Lower lobe of right lung (tissue), 2 donors: ENCODE results near the gene COL18A1. TPM values are rescaled to one million over a fixed set of nuclear protein-coding genes. Genes with fewer than 3 reads are reported as not detected.
A peak's percentile ranks its signal among the peaks of the same experiment; 100 is the strongest.

Source experiments
- ATAC-seq, 2 donors: fragments of 200-7000 bp; cut with Tn5 transposase; one replicate each; pipeline ENCODE4 v1.9.1; 2020 to 2022; ENCODE audit warnings: mild to moderate bottlenecking in 2 of 2, moderate library complexity in 2 of 2
- DNase-seq: peaks from one replicate; pipeline ENCODE4 v3.0.0-alpha.2; 2020
- H3K27ac ChIP-seq: fragments of 200-600 bp; one replicate; pipeline ENCODE4 v1.8.0; 2022
- H3K27me3 ChIP-seq: fragments of 200-600 bp; one replicate; pipeline ENCODE4 v1.8.0; 2022; ENCODE audit warnings: low read depth
- H3K36me3 ChIP-seq: fragments of 200-600 bp; one replicate; pipeline ENCODE4 v1.8.0; 2022; ENCODE audit warnings: mild to moderate bottlenecking
- H3K4me1 ChIP-seq: fragments of 200-600 bp; one replicate; pipeline ENCODE4 v1.8.0; 2022
- H3K4me3 ChIP-seq: fragments of 200-600 bp; one replicate; pipeline ENCODE4 v1.8.0; 2022; ENCODE audit warnings: mild to moderate bottlenecking
- H3K9me3 ChIP-seq: fragments of 200-600 bp; one replicate; pipeline ENCODE4 v1.8.0; 2022
- CTCF ChIP-seq: fragments of 200-600 bp; IDR thresholded peaks from one replicate; pipeline ENCODE4 v1.8.0; 2022; ENCODE audit warnings: antibody characterized with exemption, mild to moderate bottlenecking
- intact Hi-C: fragments of 100-400 bp; cut with DNase I; formaldehyde crosslinking; loops from one replicate; pipeline ENCODE4 v1.11.0; 2022
- total RNA-seq: library from RNA; stranded (reverse); fragmentation: NEBNext Ultra II Directional; extraction: Animal tissue kit (Norgen Biotek cat#: 25700); gene quantifications from one replicate; pipeline ENCODE4 v1.2.1, GENCODE V29; 2021
- donor health status: DM: no; HTN: yes; CAD: no; lungs with severe emphysema.

The COL18A1 gene
- total RNA-seq, 1 donor from 2014 or later = 45.1 TPM

GRCh38 chr21:45415188-45415942, 10.4 kb downstream of the COL18A1 start:
- H3K9me3 ChIP-seq = no peaks in the 10 kb centered on the region
- intact Hi-C loops = no loop called here
- no peak overlapping the region for H3K27ac ChIP-seq
- TF ChIP-seq CTCF = no peak
- no peaks in the 10 kb centered on the region for H3K36me3 ChIP-seq
- H3K4me1 ChIP-seq = peaks cover 7% of the 10 kb centered on the region
- H3K4me3 ChIP-seq = no peak overlapping the region
- ATAC-seq (no peak), DNase-seq (peak; percentile 28)
- no peaks in the 10 kb centered on the region for H3K27me3 ChIP-seq

GRCh38 chr21:45415943-45416611, 11.1 kb downstream of the COL18A1 start:
- no peaks in the 10 kb centered on the region for H3K27me3 ChIP-seq
- intact Hi-C loops = no loop called here
- DNase-seq = peak; percentile 37
- H3K4me3 ChIP-seq = no peak overlapping the region
- H3K27ac ChIP-seq = no peak overlapping the region
- TF ChIP-seq CTCF = no peak
- no peaks in the 10 kb centered on the region for H3K9me3 ChIP-seq
- no peaks in the 10 kb centered on the region for H3K36me3 ChIP-seq
- no peak for ATAC-seq
- H3K4me1 ChIP-seq = peaks cover 7% of the 10 kb centered on the region

GRCh38 chr21:45416620-45417019, 11.7 kb downstream of the COL18A1 start:
- TF ChIP-seq CTCF = no peak
- no peak for DNase-seq
- Histone ChIP-seq H3K4me3 (no peak overlapping the region), H3K36me3 (no peaks in the 10 kb centered on the region), H3K27me3 (no peaks in the 10 kb centered on the region), H3K9me3 (no peaks in the 10 kb centered on the region), H3K4me1 (peaks cover 7% of the 10 kb centered on the region), H3K27ac (no peak overlapping the region)
- no peak for ATAC-seq
- intact Hi-C loops = no loop called here

GRCh38 chr21:45417256-45417950, 12.4 kb downstream of the COL18A1 start:
- no peaks in the 10 kb centered on the region for H3K27me3 ChIP-seq
- no peaks in the 10 kb centered on the region for H3K9me3 ChIP-seq
- TF ChIP-seq CTCF = no peak
- peaks cover 5% of the 10 kb centered on the region for H3K4me1 ChIP-seq
- intact Hi-C loops = no loop called here
- no peaks in the 10 kb centered on the region for H3K36me3 ChIP-seq
- DNase-seq = peak; percentile 40
- H3K4me3 ChIP-seq = no peak overlapping the region
- no peak overlapping the region for H3K27ac ChIP-seq
- ATAC-seq = no peak

- no peak for ATAC-seq
- Histone ChIP-seq H3K27me3 (no peaks in the 10 kb centered on the region), H3K4me1 (no peaks in the 10 kb centered on the region), H3K27ac (no peak overlapping the region), H3K4me3 (no peak overlapping the region), H3K36me3 (no peaks in the 10 kb centered on the region), H3K9me3 (no peaks in the 10 kb centered on the region)
- intact Hi-C loops = no loop called here
- no peak for TF ChIP-seq CTCF
- DNase-seq = peak; percentile 35
Measured at GRCh38 chr21:45417951-45418300, 13.0 kb downstream of the COL18A1 start.
